ENCODE measurements around the gene HAL.

DNA sequence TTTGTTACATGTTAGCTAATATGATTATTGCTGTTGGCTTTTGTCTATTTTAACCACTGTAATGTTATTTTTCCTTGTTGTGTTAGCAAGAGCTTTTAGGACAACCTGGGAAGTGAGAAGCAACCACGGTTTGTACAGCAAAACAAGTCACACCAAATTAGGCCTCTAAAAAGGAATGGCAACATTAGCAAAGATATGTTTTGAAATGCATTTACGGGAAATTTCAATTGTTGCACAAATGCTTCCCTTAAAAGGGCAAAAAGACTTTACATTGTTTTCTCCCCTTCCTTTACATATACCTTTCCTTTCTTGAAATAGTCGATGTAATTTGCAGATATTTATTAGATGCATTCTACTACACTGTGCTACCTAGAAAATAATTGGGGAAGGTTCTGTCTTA, 43.4 kb upstream of the HAL start:
- TF ChIP-seq CHD1 (IDR thresholded peaks at IDR 0.05; ENCODE audit: low read depth, low read length) (no peak), POLR2A (IDR thresholded peaks at IDR 0.05; ENCODE audit: low read depth, low read length) (no peak), MXI1 (IDR thresholded peaks at IDR 0.05; ENCODE audit: borderline replicate concordance, low read depth, low read length) (no peak), CEBPB (IDR thresholded peaks at IDR 0.05; ENCODE audit: low read depth, low read length) (no peak)
- TF ChIP-seq, protein P1, sequence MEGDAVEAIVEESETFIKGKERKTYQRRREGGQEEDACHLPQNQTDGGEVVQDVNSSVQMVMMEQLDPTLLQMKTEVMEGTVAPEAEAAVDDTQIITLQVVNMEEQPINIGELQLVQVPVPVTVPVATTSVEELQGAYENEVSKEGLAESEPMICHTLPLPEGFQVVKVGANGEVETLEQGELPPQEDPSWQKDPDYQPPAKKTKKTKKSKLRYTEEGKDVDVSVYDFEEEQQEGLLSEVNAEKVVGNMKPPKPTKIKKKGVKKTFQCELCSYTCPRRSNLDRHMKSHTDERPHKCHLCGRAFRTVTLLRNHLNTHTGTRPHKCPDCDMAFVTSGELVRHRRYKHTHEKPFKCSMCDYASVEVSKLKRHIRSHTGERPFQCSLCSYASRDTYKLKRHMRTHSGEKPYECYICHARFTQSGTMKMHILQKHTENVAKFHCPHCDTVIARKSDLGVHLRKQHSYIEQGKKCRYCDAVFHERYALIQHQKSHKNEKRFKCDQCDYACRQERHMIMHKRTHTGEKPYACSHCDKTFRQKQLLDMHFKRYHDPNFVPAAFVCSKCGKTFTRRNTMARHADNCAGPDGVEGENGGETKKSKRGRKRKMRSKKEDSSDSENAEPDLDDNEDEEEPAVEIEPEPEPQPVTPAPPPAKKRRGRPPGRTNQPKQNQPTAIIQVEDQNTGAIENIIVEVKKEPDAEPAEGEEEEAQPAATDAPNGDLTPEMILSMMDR (conservative IDR thresholded peaks at IDR 0.05; ENCODE audit: low read depth, low read length), result no peak
